OCI-LY3 (cell line): ENCODE results near the gene SHISA8.

Experiments
- H2AFZ ChIP-seq: fragments of 200-600, 300-600 bp; shearing (Covaris generic); 2 replicates; pipeline ENCODE4 v1.6.0; 2014; ENCODE audit warnings: antibody characterized with exemption, low read depth, low read length
- H3K27ac ChIP-seq: fragments of 200-600, 300-600 bp; sonication (generic); 2 replicates; pipeline ENCODE4 v1.5.1; 2014; ENCODE audit warnings: mild to moderate bottlenecking, low read length, moderate library complexity, mixed read lengths
- H3K27me3 ChIP-seq: fragments of 200-600, 300-600 bp; sonication (generic); 2 replicates; pipeline ENCODE4 v1.6.1; 2014; ENCODE audit warnings: low read depth, low read length, mixed read lengths
- H3K36me3 ChIP-seq: fragments of 200-600, 300-600 bp; sonication (generic); replicated peaks from 2 replicates; pipeline ENCODE3; 2014; ENCODE audit warnings: low read depth, low read length, mixed read lengths
- H3K4me1 ChIP-seq: fragments of 300-600, 200-600 bp; sonication (generic); 2 replicates; pipeline ENCODE4 v1.6.1; 2014; ENCODE audit warnings: low read length, mixed read lengths
- H3K4me2 ChIP-seq: fragments of 200-600, 300-600 bp; sonication (generic); 2 replicates; pipeline ENCODE4 v1.6.1; 2014; ENCODE audit warnings: low read length, mixed read lengths
- H3K4me3 ChIP-seq: fragments of 300-600, 200-600 bp; sonication (generic); 2 replicates; pipeline ENCODE4 v1.5.1; 2014; ENCODE audit warnings: antibody characterized with exemption, mild to moderate bottlenecking, low read length, moderate library complexity
- H3K79me2 ChIP-seq: fragments of 300-600, 200-600 bp; shearing (Covaris generic); 2 replicates; pipeline ENCODE4 v1.6.1; 2014; ENCODE audit warnings: mild to moderate bottlenecking, low read length, mixed read lengths
- H3K9ac ChIP-seq: fragments of 300-600, 200-600 bp; shearing (Covaris generic); 2 replicates; pipeline ENCODE4 v1.6.0; 2014; ENCODE audit warnings: mild to moderate bottlenecking, low read length, moderate library complexity
- H3K9me3 ChIP-seq: fragments of 200-600, 300-600 bp; shearing (Covaris generic); 2 replicates; pipeline ENCODE4 v1.6.1; 2014; ENCODE audit warnings: low read length, mixed read lengths; ENCODE audit not compliant: insufficient read depth
- H4K20me1 ChIP-seq: fragments of 200-600, 300-600 bp; sonication (generic); 2 replicates; pipeline ENCODE4 v1.6.1; 2016; ENCODE audit warnings: low read length, mixed read lengths; ENCODE audit not compliant: insufficient read depth
- EZH2phosphoT487 ChIP-seq: fragments of 200-600 bp; shearing (Covaris generic); IDR thresholded peaks from 2 replicates; pipeline ENCODE4 v1.6.1; 2018; ENCODE audit warnings: antibody characterized with exemption, mixed run types, low read depth
- TF ChIP-seq, protein P1 (sequence below): fragments of 200-600, 300-600 bp; sonication (generic); IDR thresholded peaks from 2 replicates; pipeline ENCODE4 v1.5.1; 2014; ENCODE audit warnings: antibody characterized with exemption, low read length, low read depth

Gene SHISA8

GRCh38 chr22:41905411-41906202 is 9.3 kb downstream of the SHISA8 start:
- H3K4me3 ChIP-seq, result no peak overlapping the region
- H2AFZ ChIP-seq, result no peak overlapping the region
- H3K9ac ChIP-seq, result no peak overlapping the region
- no peak overlapping the region for H3K4me2 ChIP-seq
- H3K27me3 ChIP-seq, result no peaks in the 10 kb centered on the region
- no peaks in the 10 kb centered on the region for H3K4me1 ChIP-seq
- peaks cover 65% of the 10 kb centered on the region for H3K36me3 ChIP-seq
- TF ChIP-seq, protein P1, sequence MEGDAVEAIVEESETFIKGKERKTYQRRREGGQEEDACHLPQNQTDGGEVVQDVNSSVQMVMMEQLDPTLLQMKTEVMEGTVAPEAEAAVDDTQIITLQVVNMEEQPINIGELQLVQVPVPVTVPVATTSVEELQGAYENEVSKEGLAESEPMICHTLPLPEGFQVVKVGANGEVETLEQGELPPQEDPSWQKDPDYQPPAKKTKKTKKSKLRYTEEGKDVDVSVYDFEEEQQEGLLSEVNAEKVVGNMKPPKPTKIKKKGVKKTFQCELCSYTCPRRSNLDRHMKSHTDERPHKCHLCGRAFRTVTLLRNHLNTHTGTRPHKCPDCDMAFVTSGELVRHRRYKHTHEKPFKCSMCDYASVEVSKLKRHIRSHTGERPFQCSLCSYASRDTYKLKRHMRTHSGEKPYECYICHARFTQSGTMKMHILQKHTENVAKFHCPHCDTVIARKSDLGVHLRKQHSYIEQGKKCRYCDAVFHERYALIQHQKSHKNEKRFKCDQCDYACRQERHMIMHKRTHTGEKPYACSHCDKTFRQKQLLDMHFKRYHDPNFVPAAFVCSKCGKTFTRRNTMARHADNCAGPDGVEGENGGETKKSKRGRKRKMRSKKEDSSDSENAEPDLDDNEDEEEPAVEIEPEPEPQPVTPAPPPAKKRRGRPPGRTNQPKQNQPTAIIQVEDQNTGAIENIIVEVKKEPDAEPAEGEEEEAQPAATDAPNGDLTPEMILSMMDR, result 0 out of 2 replicates have a peak, but pooled peaks have one; percentile 9
- no peak for TF ChIP-seq EZH2phosphoT487
- peaks cover 22% of the 10 kb centered on the region for H4K20me1 ChIP-seq
- H3K9me3 ChIP-seq, result no peaks in the 10 kb centered on the region
- H3K79me2 ChIP-seq, result no peaks in the 10 kb centered on the region
- no peak overlapping the region for H3K27ac ChIP-seq

GRCh38 chr22:41904450-41905410 is 10.1 kb downstream of the SHISA8 start:
- no peaks in the 10 kb centered on the region for H3K79me2 ChIP-seq
- H3K4me2 ChIP-seq, result no peak overlapping the region
- peaks cover 74% of the 10 kb centered on the region for H3K36me3 ChIP-seq
- H3K9ac ChIP-seq, result no peak overlapping the region
- peaks cover 28% of the 10 kb centered on the region for H4K20me1 ChIP-seq
- TF ChIP-seq, protein P1, result no peak
- TF ChIP-seq EZH2phosphoT487, result no peak
- no peaks in the 10 kb centered on the region for H3K4me1 ChIP-seq
- no peaks in the 10 kb centered on the region for H3K27me3 ChIP-seq
- H3K27ac ChIP-seq, result no peak overlapping the region
- no peaks in the 10 kb centered on the region for H3K9me3 ChIP-seq
- H3K4me3 ChIP-seq, result no peak overlapping the region
- H2AFZ ChIP-seq, result no peak overlapping the region

- Histone ChIP-seq H3K4me3 (no peak overlapping the region), H3K36me3 (peaks cover 90% of the 10 kb centered on the region), H3K9ac (no peak overlapping the region)
These were observed 11.9 kb downstream of the SHISA8 start for GRCh38 chr22:41902932-41903421.

More at GRCh38 chr22:41902932-41903421, 11.9 kb downstream of the SHISA8 start:
- Histone ChIP-seq H3K9me3 (no peaks in the 10 kb centered on the region), H3K27ac (no peak overlapping the region), H4K20me1 (peaks cover 36% of the 10 kb centered on the region), H3K27me3 (no peaks in the 10 kb centered on the region), H2AFZ (no peak overlapping the region), H3K79me2 (no peaks in the 10 kb centered on the region), H3K4me2 (no peak overlapping the region), H3K4me1 (no peaks in the 10 kb centered on the region)
- TF ChIP-seq, protein P1, result no peak
- TF ChIP-seq EZH2phosphoT487, result no peak
